ENCODE data around the gene PIWIL1.

Gene PIWIL1

GRCh38 chr12:130337488-130338303, at the start of gene PIWIL1:
Gene PIWIL1, plus strand, starts transcription at chr12:130337887. Its CDS starts 4,705 bp downstream, at chr12:130342592.
- DNase-seq (ENCODE audit: low read depth in 1 of 2, low spot score in 1 of 2), result no peak

- DNase-seq (ENCODE audit: low read depth in 1 of 2, low spot score in 1 of 2), result no peak
Observed at GRCh38 chr12:130288206-130288605, 49.5 kb upstream of the PIWIL1 start.

- no peak for DNase-seq (ENCODE audit: low read depth in 1 of 2, low spot score in 1 of 2)
Observed at GRCh38 chr12:130288691-130289090, 49.0 kb upstream of the PIWIL1 start.

- DNase-seq (ENCODE audit: low read depth in 1 of 2, low spot score in 1 of 2), result no peak
Observed at GRCh38 chr12:130290114-130290513, 47.6 kb upstream of the PIWIL1 start.

- no peak for DNase-seq (ENCODE audit: low read depth in 1 of 2, low spot score in 1 of 2)
Observed at GRCh38 chr12:130298322-130299021, 39.2 kb upstream of the PIWIL1 start.

- no peak for DNase-seq (ENCODE audit: low read depth in 1 of 2, low spot score in 1 of 2)
Observed at GRCh38 chr12:130299574-130299973, 38.1 kb upstream of the PIWIL1 start.

- no peak for DNase-seq (ENCODE audit: low read depth in 1 of 2, low spot score in 1 of 2)
Observed at GRCh38 chr12:130300090-130300489, 37.6 kb upstream of the PIWIL1 start.

GRCh38 chr12:130300737-130301535, 36.8 kb upstream of the PIWIL1 start:
- no peak for DNase-seq (ENCODE audit: low read depth in 1 of 2, low spot score in 1 of 2)

GRCh38 chr12:130301559-130301958, 36.1 kb upstream of the PIWIL1 start:
- DNase-seq (ENCODE audit: low read depth in 1 of 2, low spot score in 1 of 2), result no peak

- DNase-seq (ENCODE audit: low read depth in 1 of 2, low spot score in 1 of 2), result no peak
Observed at GRCh38 chr12:130303781-130304180, 33.9 kb upstream of the PIWIL1 start.

- no peak for DNase-seq (ENCODE audit: low read depth in 1 of 2, low spot score in 1 of 2)
Observed at GRCh38 chr12:130307859-130308258, 29.8 kb upstream of the PIWIL1 start.

GRCh38 chr12:130308393-130308792, 29.3 kb upstream of the PIWIL1 start:
- no peak for DNase-seq (ENCODE audit: low read depth in 1 of 2, low spot score in 1 of 2)

- DNase-seq (ENCODE audit: low read depth in 1 of 2, low spot score in 1 of 2), result no peak
Observed at GRCh38 chr12:130316251-130316650, 21.4 kb upstream of the PIWIL1 start.

- no peak for DNase-seq (ENCODE audit: low read depth in 1 of 2, low spot score in 1 of 2)
Observed at GRCh38 chr12:130320536-130320935, 17.2 kb upstream of the PIWIL1 start.

- DNase-seq (ENCODE audit: low read depth in 1 of 2, low spot score in 1 of 2), result no peak
Observed at GRCh38 chr12:130322263-130322662, 15.4 kb upstream of the PIWIL1 start.

GRCh38 chr12:130330685-130331084, 7.0 kb upstream of the PIWIL1 start:
- DNase-seq (ENCODE audit: low read depth in 1 of 2, low spot score in 1 of 2), result no peak

GRCh38 chr12:130331146-130331545, 6.5 kb upstream of the PIWIL1 start:
- no peak for DNase-seq (ENCODE audit: low read depth in 1 of 2, low spot score in 1 of 2)

- no peak for DNase-seq (ENCODE audit: low read depth in 1 of 2, low spot score in 1 of 2)
Observed at GRCh38 chr12:130333341-130333740, 4.3 kb upstream of the PIWIL1 start.

- no peak for DNase-seq (ENCODE audit: low read depth in 1 of 2, low spot score in 1 of 2)
Observed at GRCh38 chr12:130334399-130334798, 3.3 kb upstream of the PIWIL1 start.

- no peak for DNase-seq (ENCODE audit: low read depth in 1 of 2, low spot score in 1 of 2)
Observed at GRCh38 chr12:130334937-130335336, 2.8 kb upstream of the PIWIL1 start.

GRCh38 chr12:130335517-130336392, 1.9 kb upstream of the PIWIL1 start:
- no peak for DNase-seq (ENCODE audit: low read depth in 1 of 2, low spot score in 1 of 2)

Data from activated T-helper 1 cell treated with anti-CD3 and anti-CD28 coated beads, Interleukin-2, amount 50 U/mL, for 16 hours (primary cell).